ENCODE results near the gene TOX2. TPM values are rescaled to one million over a fixed set of nuclear protein-coding genes. Genes with fewer than 3 reads are reported as not detected.

Gene TOX2
- total RNA-seq, 1 experiment from 2014 or later, result 85.4 TPM

GRCh38 chr20:43987018-43987417 lies 72.4 kb downstream of the TOX2 start:
- ChIA-PET POLR2A (no interaction called here), CTCF (no interaction called here)
- intact Hi-C loops (cut with micrococcal nuclease; ENCODE audit: unreplicated experiment) (no loop called here), in situ Hi-C loops (cut with HindIII; ENCODE audit: low pct_unique_long_range_greater_than_20kb, low sequenced_read_pairs) (no loop called here)
- no peaks in the 10 kb centered on the region for H3K9me3 ChIP-seq (ENCODE audit: control insufficient read depth, insufficient read depth, low read depth, low read length)
- ATAC-seq (no peak), DNase-seq (ENCODE audit: low read depth, low spot score) (no peak)
- H3K4me1 ChIP-seq (ENCODE audit: control insufficient read depth, insufficient read depth, low read length), result peaks cover 29% of the 10 kb centered on the region
- no peak overlapping the region for H3K4me3 ChIP-seq (ENCODE audit: low read depth in 2 of 2, low read length in 2 of 2)
- TF ChIP-seq, protein P1, sequence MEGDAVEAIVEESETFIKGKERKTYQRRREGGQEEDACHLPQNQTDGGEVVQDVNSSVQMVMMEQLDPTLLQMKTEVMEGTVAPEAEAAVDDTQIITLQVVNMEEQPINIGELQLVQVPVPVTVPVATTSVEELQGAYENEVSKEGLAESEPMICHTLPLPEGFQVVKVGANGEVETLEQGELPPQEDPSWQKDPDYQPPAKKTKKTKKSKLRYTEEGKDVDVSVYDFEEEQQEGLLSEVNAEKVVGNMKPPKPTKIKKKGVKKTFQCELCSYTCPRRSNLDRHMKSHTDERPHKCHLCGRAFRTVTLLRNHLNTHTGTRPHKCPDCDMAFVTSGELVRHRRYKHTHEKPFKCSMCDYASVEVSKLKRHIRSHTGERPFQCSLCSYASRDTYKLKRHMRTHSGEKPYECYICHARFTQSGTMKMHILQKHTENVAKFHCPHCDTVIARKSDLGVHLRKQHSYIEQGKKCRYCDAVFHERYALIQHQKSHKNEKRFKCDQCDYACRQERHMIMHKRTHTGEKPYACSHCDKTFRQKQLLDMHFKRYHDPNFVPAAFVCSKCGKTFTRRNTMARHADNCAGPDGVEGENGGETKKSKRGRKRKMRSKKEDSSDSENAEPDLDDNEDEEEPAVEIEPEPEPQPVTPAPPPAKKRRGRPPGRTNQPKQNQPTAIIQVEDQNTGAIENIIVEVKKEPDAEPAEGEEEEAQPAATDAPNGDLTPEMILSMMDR (IDR thresholded peaks at IDR 0.05), result no peak
- no peak for TF ChIP-seq TCF7L2 (IDR thresholded peaks at IDR 0.05; ENCODE audit: low read depth, low read length)
- TF ChIP-seq, protein P2, sequence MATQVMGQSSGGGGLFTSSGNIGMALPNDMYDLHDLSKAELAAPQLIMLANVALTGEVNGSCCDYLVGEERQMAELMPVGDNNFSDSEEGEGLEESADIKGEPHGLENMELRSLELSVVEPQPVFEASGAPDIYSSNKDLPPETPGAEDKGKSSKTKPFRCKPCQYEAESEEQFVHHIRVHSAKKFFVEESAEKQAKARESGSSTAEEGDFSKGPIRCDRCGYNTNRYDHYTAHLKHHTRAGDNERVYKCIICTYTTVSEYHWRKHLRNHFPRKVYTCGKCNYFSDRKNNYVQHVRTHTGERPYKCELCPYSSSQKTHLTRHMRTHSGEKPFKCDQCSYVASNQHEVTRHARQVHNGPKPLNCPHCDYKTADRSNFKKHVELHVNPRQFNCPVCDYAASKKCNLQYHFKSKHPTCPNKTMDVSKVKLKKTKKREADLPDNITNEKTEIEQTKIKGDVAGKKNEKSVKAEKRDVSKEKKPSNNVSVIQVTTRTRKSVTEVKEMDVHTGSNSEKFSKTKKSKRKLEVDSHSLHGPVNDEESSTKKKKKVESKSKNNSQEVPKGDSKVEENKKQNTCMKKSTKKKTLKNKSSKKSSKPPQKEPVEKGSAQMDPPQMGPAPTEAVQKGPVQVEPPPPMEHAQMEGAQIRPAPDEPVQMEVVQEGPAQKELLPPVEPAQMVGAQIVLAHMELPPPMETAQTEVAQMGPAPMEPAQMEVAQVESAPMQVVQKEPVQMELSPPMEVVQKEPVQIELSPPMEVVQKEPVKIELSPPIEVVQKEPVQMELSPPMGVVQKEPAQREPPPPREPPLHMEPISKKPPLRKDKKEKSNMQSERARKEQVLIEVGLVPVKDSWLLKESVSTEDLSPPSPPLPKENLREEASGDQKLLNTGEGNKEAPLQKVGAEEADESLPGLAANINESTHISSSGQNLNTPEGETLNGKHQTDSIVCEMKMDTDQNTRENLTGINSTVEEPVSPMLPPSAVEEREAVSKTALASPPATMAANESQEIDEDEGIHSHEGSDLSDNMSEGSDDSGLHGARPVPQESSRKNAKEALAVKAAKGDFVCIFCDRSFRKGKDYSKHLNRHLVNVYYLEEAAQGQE (IDR thresholded peaks at IDR 0.05; ENCODE audit: insufficient read depth in 1 of 2, low read depth in 2 of 2, low read length in 1 of 2), result no peak
- no peak for TF ChIP-seq POLR2AphosphoS5 (IDR thresholded peaks at IDR 0.05; ENCODE audit: low read depth, low read length)
- no peak for TF ChIP-seq SIN3A (IDR thresholded peaks at IDR 0.05; ENCODE audit: borderline replicate concordance, insufficient read depth, low read depth, low read length)
- no peaks in the 10 kb centered on the region for H3K36me3 ChIP-seq (ENCODE audit: control insufficient read depth, insufficient read depth, low read length)
- no TSS peak for BruUV-seq (replicated peaks)
- no peaks in the 10 kb centered on the region for H3K27me3 ChIP-seq (ENCODE audit: control insufficient read depth, insufficient read depth, low read length)
- no peak overlapping the region for H3K27ac ChIP-seq (ENCODE audit: low read length)

DNA sequence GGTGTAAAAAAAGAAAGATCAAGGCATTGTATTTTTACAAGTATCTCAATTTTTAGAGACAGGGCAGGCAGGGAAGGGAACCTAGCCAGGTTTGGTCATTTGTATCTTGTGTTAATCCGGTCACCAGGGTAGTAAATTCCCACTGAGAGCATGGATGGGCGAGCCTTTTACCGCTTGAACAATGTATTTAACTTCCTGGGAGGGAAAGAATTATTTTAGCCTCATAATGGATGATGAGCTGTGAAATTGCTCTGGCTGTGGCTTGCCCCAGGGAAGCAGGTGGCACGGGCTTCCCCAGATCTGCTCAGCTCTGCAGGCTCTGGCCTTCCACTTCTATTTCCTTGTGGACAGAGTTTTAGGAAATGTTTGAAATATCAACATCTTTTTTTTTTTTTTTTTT lies 72.9 kb downstream of the TOX2 start:
- TF ChIP-seq TCF7L2 (IDR thresholded peaks at IDR 0.05; ENCODE audit: low read depth, low read length) (peak; percentile 33; the same call in 1 of the 2 replicates), POLR2AphosphoS5 (IDR thresholded peaks at IDR 0.05; ENCODE audit: low read depth, low read length) (no peak)
- no peaks in the 10 kb centered on the region for H3K9me3 ChIP-seq (ENCODE audit: control insufficient read depth, insufficient read depth, low read depth, low read length)
- H3K36me3 ChIP-seq (ENCODE audit: control insufficient read depth, insufficient read depth, low read length), result no peaks in the 10 kb centered on the region
- no TSS peak for BruUV-seq (replicated peaks)
- intact Hi-C loops (cut with micrococcal nuclease; ENCODE audit: unreplicated experiment) (no loop called here), in situ Hi-C loops (cut with HindIII; ENCODE audit: low pct_unique_long_range_greater_than_20kb, low sequenced_read_pairs) (no loop called here)
- H3K27me3 ChIP-seq (ENCODE audit: control insufficient read depth, insufficient read depth, low read length), result no peaks in the 10 kb centered on the region
- peaks cover 29% of the 10 kb centered on the region for H3K4me1 ChIP-seq (ENCODE audit: control insufficient read depth, insufficient read depth, low read length)
- POLR2A ChIA-PET, result no interaction called here
- H3K4me3 ChIP-seq (ENCODE audit: low read depth in 2 of 2, low read length in 2 of 2), result no peak overlapping the region
- ATAC-seq (peak; percentile 47; the same call in 1 of the 2 replicates), DNase-seq (ENCODE audit: low read depth, low spot score) (no peak)
- H3K27ac ChIP-seq (ENCODE audit: low read length), result no peak overlapping the region
- CTCF ChIA-PET, result interaction anchor here (0.5 kb wide), 1 partner anchor 537 kb away, joined by 5 read pairs; no protein-coding TSS in a partner anchor

- ChIA-PET CTCF (no interaction called here), POLR2A (no interaction called here)
- DNase-seq (ENCODE audit: low read depth, low spot score) (no peak), ATAC-seq (no peak)
- H3K27ac ChIP-seq (ENCODE audit: low read length), result peak overlapping the region; percentile 25; the same call in 1 of the 2 replicates
- H3K36me3 ChIP-seq (ENCODE audit: control insufficient read depth, insufficient read depth, low read length), result no peaks in the 10 kb centered on the region
- intact Hi-C loops (cut with micrococcal nuclease; ENCODE audit: unreplicated experiment), result no loop called here
- H3K4me3 ChIP-seq (ENCODE audit: low read depth in 2 of 2, low read length in 2 of 2), result no peak overlapping the region
- BruUV-seq (replicated peaks), result no TSS peak
- H3K27me3 ChIP-seq (ENCODE audit: control insufficient read depth, insufficient read depth, low read length), result no peaks in the 10 kb centered on the region
- TF ChIP-seq SIN3A (IDR thresholded peaks at IDR 0.05; ENCODE audit: borderline replicate concordance, insufficient read depth, low read depth, low read length) (no peak), TCF7L2 (IDR thresholded peaks at IDR 0.05; ENCODE audit: low read depth, low read length) (no peak), POLR2AphosphoS5 (IDR thresholded peaks at IDR 0.05; ENCODE audit: low read depth, low read length) (no peak)
- TF ChIP-seq, protein P2 (IDR thresholded peaks at IDR 0.05; ENCODE audit: insufficient read depth in 1 of 2, low read depth in 2 of 2, low read length in 1 of 2), result no peak
- TF ChIP-seq, protein P1 (IDR thresholded peaks at IDR 0.05), result no peak
- H3K9me3 ChIP-seq (ENCODE audit: control insufficient read depth, insufficient read depth, low read depth, low read length), result no peaks in the 10 kb centered on the region
- H3K4me1 ChIP-seq (ENCODE audit: control insufficient read depth, insufficient read depth, low read length), result peaks cover 28% of the 10 kb centered on the region
- in situ Hi-C loops (cut with HindIII; ENCODE audit: low pct_unique_long_range_greater_than_20kb, low sequenced_read_pairs), result no loop called here
Measured at GRCh38 chr20:43988451-43988850, 73.8 kb downstream of the TOX2 start.

Measured in Panc1 (cell line).